Chondrocyte (in vitro differentiated cells): Measurements from ENCODE around the gene DHCR24. TPM values are rescaled to one million over a fixed set of nuclear protein-coding genes. Genes with fewer than 3 reads are reported as not detected.

Experiments used
- DNase-seq: peaks from one replicate; pipeline ENCODE4 v3.0.0; 2021; ENCODE audit warnings: mixed read lengths, low spot score
- H3K27ac Mint-ChIP-seq: one replicate; pipeline ENCODE4 v1.8.0; 2021; ENCODE audit warnings: mild to moderate bottlenecking, moderate library complexity, mixed read lengths; ENCODE audit not compliant: unreplicated experiment
- H3K27me3 Mint-ChIP-seq: 2 replicates; pipeline ENCODE4 v1.8.0; 2021; ENCODE audit warnings: low read depth, mixed read lengths
- H3K36me3 Mint-ChIP-seq: 2 replicates; pipeline ENCODE4 v1.8.0; 2021; ENCODE audit warnings: low read depth, mixed read lengths
- H3K4me1 Mint-ChIP-seq: 2 replicates; pipeline ENCODE4 v1.8.0; 2021; ENCODE audit warnings: low read depth, mild to moderate bottlenecking, mixed read lengths
- H3K4me3 Mint-ChIP-seq: one replicate; pipeline ENCODE4 v1.8.0; 2021; ENCODE audit warnings: mild to moderate bottlenecking, moderate library complexity, mixed read lengths; ENCODE audit not compliant: unreplicated experiment
- H3K9me3 Mint-ChIP-seq: 2 replicates; pipeline ENCODE4 v1.8.0; 2021; ENCODE audit warnings: low read depth, mixed read lengths
- total RNA-seq: library from RNA; stranded (reverse); gene quantifications from 3 replicates; pipeline ENCODE4 v1.2.1, GENCODE V29; 2021
- TF ChIP-seq, protein P1 (sequence below): fragments of 200-600 bp; sonication (generic); IDR thresholded peaks from 2 replicates; pipeline ENCODE4 v1.5.0; 2021; ENCODE audit warnings: antibody characterized with exemption, mild to moderate bottlenecking, moderate library complexity

DHCR24 gene
- total RNA-seq, 1 donor from 2014 or later = 129 TPM

DNA sequence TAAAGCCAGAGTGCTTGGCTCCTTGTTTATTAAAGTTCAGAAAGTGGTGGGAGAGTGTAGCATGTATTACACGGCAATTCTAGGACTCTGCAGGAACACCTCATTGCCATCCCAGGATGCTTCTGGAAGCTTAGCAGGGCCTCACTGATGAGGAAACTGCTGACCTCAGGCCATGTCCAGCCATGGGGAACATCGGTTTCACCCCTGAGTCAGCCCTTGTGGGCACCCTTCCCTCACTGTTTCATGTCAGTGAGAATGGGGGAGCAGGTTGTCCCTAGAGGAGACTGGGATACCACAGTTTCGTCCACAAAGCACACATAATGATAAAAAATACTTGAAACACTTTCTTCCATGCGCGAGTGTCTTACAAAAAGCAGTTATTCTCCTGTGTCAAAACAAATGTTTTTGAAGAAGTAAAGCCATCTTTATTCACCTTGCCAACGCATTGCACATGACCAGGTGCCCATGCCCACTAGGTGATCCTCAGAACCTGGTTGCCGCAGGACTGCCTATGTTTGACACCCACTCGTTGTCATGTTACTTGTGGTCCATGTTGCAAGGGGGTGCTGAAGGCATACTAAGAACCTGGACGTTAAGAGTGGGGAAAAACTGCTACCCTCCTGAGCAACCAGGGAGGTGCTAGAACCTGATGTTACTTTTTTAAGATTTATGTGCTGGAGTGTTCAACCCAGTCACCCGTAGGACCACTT is 44.6 kb downstream of the DHCR24 start:
- Mint-ChIP-seq H3K27ac (no peak overlapping the region), H3K27me3 (peaks cover 1% of the 10 kb centered on the region), H3K9me3 (peaks cover 3% of the 10 kb centered on the region), H3K4me3 (no peak overlapping the region), H3K36me3 (no peaks in the 10 kb centered on the region), H3K4me1 (no peaks in the 10 kb centered on the region)
- DNase-seq = peak; percentile 32
- TF ChIP-seq, protein P1, sequence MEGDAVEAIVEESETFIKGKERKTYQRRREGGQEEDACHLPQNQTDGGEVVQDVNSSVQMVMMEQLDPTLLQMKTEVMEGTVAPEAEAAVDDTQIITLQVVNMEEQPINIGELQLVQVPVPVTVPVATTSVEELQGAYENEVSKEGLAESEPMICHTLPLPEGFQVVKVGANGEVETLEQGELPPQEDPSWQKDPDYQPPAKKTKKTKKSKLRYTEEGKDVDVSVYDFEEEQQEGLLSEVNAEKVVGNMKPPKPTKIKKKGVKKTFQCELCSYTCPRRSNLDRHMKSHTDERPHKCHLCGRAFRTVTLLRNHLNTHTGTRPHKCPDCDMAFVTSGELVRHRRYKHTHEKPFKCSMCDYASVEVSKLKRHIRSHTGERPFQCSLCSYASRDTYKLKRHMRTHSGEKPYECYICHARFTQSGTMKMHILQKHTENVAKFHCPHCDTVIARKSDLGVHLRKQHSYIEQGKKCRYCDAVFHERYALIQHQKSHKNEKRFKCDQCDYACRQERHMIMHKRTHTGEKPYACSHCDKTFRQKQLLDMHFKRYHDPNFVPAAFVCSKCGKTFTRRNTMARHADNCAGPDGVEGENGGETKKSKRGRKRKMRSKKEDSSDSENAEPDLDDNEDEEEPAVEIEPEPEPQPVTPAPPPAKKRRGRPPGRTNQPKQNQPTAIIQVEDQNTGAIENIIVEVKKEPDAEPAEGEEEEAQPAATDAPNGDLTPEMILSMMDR = no peak

DNA sequence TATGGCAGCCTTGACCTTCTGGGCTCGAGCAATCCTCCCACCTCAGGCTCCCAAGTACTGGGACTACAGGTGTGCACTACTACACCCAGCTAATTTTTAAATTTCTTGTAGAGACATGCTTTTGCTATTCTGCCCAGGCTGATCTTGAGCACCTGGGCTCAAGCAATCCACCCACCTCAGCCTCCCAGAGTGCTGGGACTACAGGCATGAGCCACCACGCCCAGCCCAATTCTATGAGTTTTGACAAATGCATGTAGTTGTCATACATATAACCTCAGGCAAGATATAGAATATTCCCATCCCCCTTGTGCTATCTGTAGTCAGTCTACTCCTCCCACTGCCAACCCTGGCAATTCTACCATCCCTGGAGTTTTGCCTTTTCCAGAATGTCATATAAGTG is 47.2 kb downstream of the DHCR24 start:
- Mint-ChIP-seq H3K9me3 (peaks cover 3% of the 10 kb centered on the region), H3K36me3 (no peaks in the 10 kb centered on the region), H3K27ac (no peak overlapping the region), H3K27me3 (peaks cover 9% of the 10 kb centered on the region), H3K4me1 (no peaks in the 10 kb centered on the region), H3K4me3 (no peak overlapping the region)
- no peak for DNase-seq
- TF ChIP-seq, protein P1 = no peak

DNA sequence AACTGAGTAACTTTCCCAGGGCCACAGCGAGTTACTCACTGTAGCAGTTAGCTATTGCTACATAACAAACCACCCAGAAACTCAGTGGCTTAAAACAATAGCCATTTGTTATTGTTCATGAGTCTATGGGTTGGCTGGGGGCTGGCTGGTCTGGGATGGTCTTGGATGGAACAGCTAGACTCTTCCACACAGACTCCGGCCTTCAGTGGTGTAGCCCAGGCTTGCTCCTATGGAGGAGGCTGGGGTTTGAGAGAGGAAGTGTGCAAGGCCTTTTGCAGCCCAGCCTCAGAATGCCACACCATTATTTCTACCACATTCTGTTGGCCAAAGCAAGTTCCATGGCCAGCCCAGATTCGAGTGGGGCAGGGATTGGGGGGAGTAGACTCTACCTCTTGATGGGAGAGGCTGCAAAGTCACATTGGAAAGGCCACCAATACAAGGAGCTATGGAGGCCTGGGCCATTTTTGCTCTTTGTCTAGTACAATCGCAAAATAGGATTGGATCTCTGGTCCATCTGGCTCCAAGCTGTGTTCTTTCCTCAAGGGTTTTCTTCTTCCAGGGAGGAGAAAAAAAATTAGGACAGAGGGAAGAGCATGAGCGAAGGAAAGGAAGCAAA is 48.3 kb downstream of the DHCR24 start:
- no peak overlapping the region for H3K27ac Mint-ChIP-seq
- peaks cover 9% of the 10 kb centered on the region for H3K27me3 Mint-ChIP-seq
- H3K4me1 Mint-ChIP-seq = no peaks in the 10 kb centered on the region

DNA sequence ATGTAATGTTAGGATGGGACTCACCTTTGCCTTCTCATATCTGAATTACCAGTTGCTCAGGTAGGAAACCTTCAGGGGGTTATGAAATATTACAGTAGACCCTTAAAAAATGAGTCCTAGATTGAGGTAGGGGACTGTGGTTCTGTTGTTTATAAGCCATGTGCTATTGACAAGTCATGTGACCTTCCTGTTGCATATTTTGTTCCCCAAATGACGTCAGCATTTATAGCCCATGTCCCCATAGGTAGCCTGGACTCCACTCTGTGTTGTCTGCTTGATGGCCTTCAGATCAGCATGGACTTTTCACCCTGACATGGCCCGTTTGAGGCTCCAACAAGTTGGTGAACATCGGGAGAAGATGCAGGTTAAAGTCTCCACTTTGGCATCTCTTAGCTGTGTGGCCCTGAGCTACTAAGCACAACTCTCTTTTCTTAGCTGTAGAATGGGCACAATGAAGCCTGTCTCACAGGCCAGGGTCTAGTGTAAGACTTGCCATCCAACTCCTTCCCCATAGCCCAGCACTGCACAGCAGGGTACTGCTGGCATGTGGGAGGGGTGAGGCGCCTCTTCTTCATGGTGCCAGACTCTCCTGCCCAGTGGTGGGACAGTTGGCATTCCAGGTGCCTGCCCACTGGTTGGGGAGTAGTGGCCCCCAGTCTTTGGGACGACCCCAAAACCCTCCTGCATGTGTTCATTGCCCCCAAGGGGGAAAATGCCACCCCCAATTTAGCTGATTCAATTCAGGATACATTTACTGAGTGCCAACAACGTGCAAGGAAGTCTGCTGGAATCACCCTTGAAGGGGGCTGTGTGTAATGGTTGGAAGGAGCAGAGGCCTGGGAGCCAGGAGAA is 49.8 kb downstream of the DHCR24 start:
- H3K27me3 Mint-ChIP-seq = peaks cover 9% of the 10 kb centered on the region
- DNase-seq = peak; percentile 35
- no peaks in the 10 kb centered on the region for H3K9me3 Mint-ChIP-seq
- no peaks in the 10 kb centered on the region for H3K4me1 Mint-ChIP-seq
- TF ChIP-seq, protein P1 = no peak
- H3K36me3 Mint-ChIP-seq = no peaks in the 10 kb centered on the region
- no peak overlapping the region for H3K4me3 Mint-ChIP-seq
- H3K27ac Mint-ChIP-seq = no peak overlapping the region

More for the DNA sequence above, 48.3 kb downstream of the DHCR24 start:
- TF ChIP-seq, protein P1 = no peak
- peaks cover 3% of the 10 kb centered on the region for H3K9me3 Mint-ChIP-seq
- no peaks in the 10 kb centered on the region for H3K36me3 Mint-ChIP-seq
- H3K4me3 Mint-ChIP-seq = no peak overlapping the region
- DNase-seq = peak; percentile 29

DNA sequence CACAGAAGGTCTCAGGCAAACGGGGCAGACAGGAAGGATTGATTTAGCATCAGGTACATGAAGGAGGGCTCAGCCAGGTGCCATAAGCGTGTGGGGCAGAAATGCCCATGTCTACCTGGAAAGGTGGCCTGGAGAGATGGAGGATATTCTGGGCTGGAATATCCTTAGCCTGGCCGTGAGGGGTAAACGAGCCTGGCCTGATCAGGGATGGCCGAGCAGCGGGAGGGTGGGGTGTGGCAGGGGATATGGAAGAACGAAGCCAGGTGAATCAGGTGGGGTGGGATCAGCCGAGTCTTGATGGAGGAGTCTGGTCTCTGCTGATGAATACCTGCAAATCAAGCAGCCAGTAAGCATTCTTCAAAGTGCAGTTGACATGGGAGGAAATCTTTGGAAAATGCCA is 50.4 kb downstream of the DHCR24 start:
- TF ChIP-seq, protein P1 = no peak
- peak; percentile 77 for DNase-seq
- no peaks in the 10 kb centered on the region for H3K9me3 Mint-ChIP-seq
- H3K4me3 Mint-ChIP-seq = no peak overlapping the region
- peaks cover under 1% of the 10 kb centered on the region for H3K36me3 Mint-ChIP-seq
- peaks cover 9% of the 10 kb centered on the region for H3K27me3 Mint-ChIP-seq
- H3K27ac Mint-ChIP-seq = no peak overlapping the region
- no peaks in the 10 kb centered on the region for H3K4me1 Mint-ChIP-seq
